ENCODE data around the gene PSMD12. TPM values are rescaled to one million over a fixed set of nuclear protein-coding genes. Genes with fewer than 3 reads are reported as not detected.

Gene PSMD12
- total and polyA plus RNA-seq, 7 experiments from 2014 or later, result 30.4 to 54.4 (median 37.1) TPM

DNA sequence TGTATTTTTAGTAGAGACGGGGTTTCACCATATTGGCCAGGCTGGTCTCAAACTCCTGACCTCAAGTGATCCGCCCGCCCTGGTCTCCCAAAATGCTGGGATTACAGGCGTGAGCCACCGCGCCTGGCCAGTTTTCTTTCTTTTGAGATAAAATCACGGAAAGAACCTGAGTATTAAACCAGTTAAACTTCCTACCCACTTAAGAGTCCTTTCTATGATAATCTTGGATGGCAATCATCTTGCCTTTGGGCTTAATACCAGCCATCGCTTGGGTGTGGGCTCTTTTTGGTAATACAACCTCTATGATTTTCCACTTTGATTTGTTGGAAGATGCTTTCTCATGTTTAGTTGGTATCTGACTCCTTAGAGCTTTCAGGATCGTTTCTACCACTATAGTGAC, 34.7 kb upstream of the PSMD12 start:
- POLR2A ChIA-PET, result interaction anchor here (1.0 to 3.4 kb wide), 8 partner anchors 11 to 74 kb away, joined by 3 to 20 read pairs (median 6); no protein-coding TSS in a partner anchor
- CTCF ChIA-PET, result interaction anchor here (0.6 to 1.4 kb wide), 5 partner anchors 11 to 62 kb away, joined by 3 to 5 read pairs (median 4); no protein-coding TSS in a partner anchor
- intact Hi-C loops (cut with micrococcal nuclease), result loop anchor here in 1 of 2 donors (1.0 kb wide), 1 partner anchor 11 kb away; no protein-coding TSS in a partner anchor
- Mint-ChIP-seq H3K9me3 (peaks cover 0 to 2% (median 0%) of the 10 kb centered on the region in 11 donors), H3K4me3 (peak overlapping the region; percentile 23 to 88 (median 76)), H3K27me3 (no peaks in the 10 kb centered on the region), H3K27ac (peak overlapping the region; percentile 64 to 100 (median 99)), H3K4me1 (peaks cover 39 to 86% (median 73%) of the 10 kb centered on the region in 7 donors), H3K36me3 (peaks cover 0 to 22% (median 13%) of the 10 kb centered on the region in 5 donors)
- peak overlapping the region; percentile 83 for H3K27ac ChIP-seq (ENCODE audit: low read depth, low read length)
- peaks cover 9 to 69% of the 10 kb centered on the region in 2 donors for H3K4me1 ChIP-seq (ENCODE audit: control insufficient read depth in 2 of 2, insufficient read depth in 2 of 2, low read length in 2 of 2)
- H3K4me3 ChIP-seq (ENCODE audit: low read length), result no peak overlapping the region
- ATAC-seq (no peak), DNase-seq (no peak)
- H3K36me3 ChIP-seq (ENCODE audit: control insufficient read depth in 2 of 3, insufficient read depth in 3 of 3, low read length in 3 of 3), result no peaks in the 10 kb centered on the region
- H3K9me3 ChIP-seq (ENCODE audit: control insufficient read depth in 2 of 3, low read length in 3 of 3), result no peaks in the 10 kb centered on the region
- no peaks in the 10 kb centered on the region for H3K27me3 ChIP-seq (ENCODE audit: control insufficient read depth in 2 of 2, insufficient read depth in 2 of 2, low read length in 2 of 2)

DNA sequence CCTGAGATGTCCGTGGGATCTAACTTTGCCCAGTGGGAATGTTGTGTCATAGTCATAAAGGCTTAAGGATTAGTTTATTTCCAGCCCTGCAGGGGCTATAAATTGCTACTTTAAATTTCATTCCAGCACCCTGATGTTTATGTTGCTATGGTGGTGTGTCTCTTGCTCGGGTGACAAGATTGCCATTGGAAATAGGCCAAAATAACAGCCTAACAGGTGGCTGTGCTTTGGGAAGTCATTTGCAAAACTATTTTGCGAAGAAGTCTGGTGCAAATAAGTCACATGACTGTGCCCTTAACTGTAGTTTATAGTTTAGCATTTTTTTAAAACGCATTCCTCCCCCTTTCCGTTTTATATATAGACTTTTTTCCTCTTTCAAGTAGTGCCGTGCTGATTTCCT, 33.8 kb upstream of the PSMD12 start:
- Histone ChIP-seq H3K4me3 (ENCODE audit: low read length) (peak overlapping the region; percentile 32), H3K4me1 (ENCODE audit: control insufficient read depth in 2 of 2, insufficient read depth in 2 of 2, low read length in 2 of 2) (peaks cover 9 to 77% of the 10 kb centered on the region in 2 donors), H3K27me3 (ENCODE audit: control insufficient read depth in 2 of 2, insufficient read depth in 2 of 2, low read length in 2 of 2) (no peaks in the 10 kb centered on the region), H3K9me3 (ENCODE audit: control insufficient read depth in 2 of 3, low read length in 3 of 3) (no peaks in the 10 kb centered on the region), H3K27ac (ENCODE audit: low read depth, low read length) (peak overlapping the region; percentile 83), H3K36me3 (ENCODE audit: control insufficient read depth in 2 of 3, insufficient read depth in 3 of 3, low read length in 3 of 3) (no peaks in the 10 kb centered on the region)
- ATAC-seq (peak; percentile 62), DNase-seq (peak in 6 of 9 donors; percentile 64 to 80 (median 76))
- Mint-ChIP-seq H3K4me3 (peak overlapping the region; percentile 66 to 93 (median 83)), H3K27ac (peak overlapping the region; percentile 82 to 100 (median 99)), H3K36me3 (peaks cover 0 to 21% (median 9%) of the 10 kb centered on the region in 5 donors), H3K27me3 (no peaks in the 10 kb centered on the region), H3K4me1 (peaks cover 32 to 88% (median 77%) of the 10 kb centered on the region in 7 donors), H3K9me3 (peaks cover 0 to 2% (median 0%) of the 10 kb centered on the region in 11 donors)
- ChIA-PET POLR2A (interaction anchor here (1.0 to 3.4 kb wide), 7 partner anchors 10 to 75 kb away, joined by 4 to 20 read pairs (median 8); no protein-coding TSS in a partner anchor), CTCF (interaction anchor here (0.6 to 1.4 kb wide), 4 partner anchors 10 to 63 kb away, joined by 3 to 5 read pairs (median 4); no protein-coding TSS in a partner anchor)
- intact Hi-C loops (cut with micrococcal nuclease), result loop anchor here in 1 of 2 donors (1.0 kb wide), 5 partner anchors 10 to 75 kb away; no protein-coding TSS in a partner anchor

DNA sequence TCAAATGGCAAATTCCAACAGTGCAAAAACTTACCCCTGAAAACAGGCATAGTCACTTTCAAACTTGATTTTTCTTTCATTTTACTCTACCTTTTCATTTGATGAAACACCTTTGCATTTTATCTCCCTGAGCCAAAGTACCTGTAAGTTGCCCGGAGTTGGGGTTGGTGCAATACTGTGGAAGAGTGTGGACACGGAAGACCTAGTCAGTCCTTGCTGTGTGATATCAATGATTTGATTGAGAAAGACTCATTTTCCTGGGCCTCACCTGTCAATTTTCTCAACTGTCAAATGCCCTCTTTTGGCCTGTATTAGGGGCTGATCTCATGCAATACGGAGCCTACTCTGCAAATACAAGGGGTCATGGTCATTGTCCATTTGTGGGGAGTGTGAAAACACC, 33.3 kb upstream of the PSMD12 start:
- peak overlapping the region; percentile 32 for H3K4me3 ChIP-seq (ENCODE audit: low read length)
- no peak for ATAC-seq
- POLR2A ChIA-PET, result interaction anchor here (1.5 to 2.0 kb wide), 4 partner anchors 11 to 66 kb away, joined by 3 to 19 read pairs (median 13); no protein-coding TSS in a partner anchor

DNA sequence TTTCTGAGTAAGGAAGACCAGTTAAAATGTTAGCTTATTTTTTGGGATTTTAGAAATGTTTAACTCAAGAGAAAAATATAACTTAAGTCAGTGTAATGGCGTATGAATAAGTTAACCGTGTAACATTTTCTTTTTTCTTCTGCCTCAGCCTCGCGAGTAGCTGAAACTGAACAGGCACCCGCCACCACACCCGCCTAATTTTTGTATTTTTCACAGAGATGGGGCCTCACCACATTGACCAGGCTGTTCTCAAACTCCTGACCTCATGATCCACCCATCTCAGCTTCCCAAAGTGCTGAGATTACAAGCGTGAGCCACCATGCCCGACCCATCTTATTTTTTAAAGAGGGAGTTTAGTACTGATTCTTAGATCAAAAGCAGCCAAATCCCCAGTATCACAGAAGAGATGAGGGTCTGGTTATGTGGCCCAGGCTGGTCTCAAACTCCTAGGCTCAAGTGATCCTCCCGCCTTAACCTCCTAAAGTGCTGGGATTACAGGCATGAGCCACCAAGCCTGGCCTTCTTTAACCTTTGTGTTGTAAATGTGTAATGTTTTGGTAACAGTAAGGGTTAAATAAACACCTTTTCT, 27.5 kb upstream of the PSMD12 start:
- no peak overlapping the region for H3K4me3 ChIP-seq (ENCODE audit: low read length)
- no peak for DNase-seq
- ChIA-PET POLR2A (interaction anchor here (1.1 to 1.4 kb wide), 3 partner anchors 8 to 81 kb away, joined by 3 to 4 read pairs (median 3); no protein-coding TSS in a partner anchor), CTCF (interaction anchor here (0.5 to 1.0 kb wide), 4 partner anchors 15 to 38 kb away, joined by 3 to 4 read pairs (median 4); no protein-coding TSS in a partner anchor)
- no peaks in the 10 kb centered on the region for H3K27me3 ChIP-seq (ENCODE audit: control insufficient read depth in 2 of 2, insufficient read depth in 2 of 2, low read length in 2 of 2)
- peaks cover 0 to 4% (median 0%) of the 10 kb centered on the region in 11 donors for H3K9me3 Mint-ChIP-seq
- H3K27me3 Mint-ChIP-seq, result no peaks in the 10 kb centered on the region
- peak overlapping the region in 1 of 10 donors; percentile 87 for H3K4me3 Mint-ChIP-seq
- peaks cover 23 to 51% of the 10 kb centered on the region in 2 donors for H3K4me1 ChIP-seq (ENCODE audit: control insufficient read depth in 2 of 2, insufficient read depth in 2 of 2, low read length in 2 of 2)
- H3K36me3 Mint-ChIP-seq, result peaks cover 0 to 34% (median 18%) of the 10 kb centered on the region in 5 donors
- no peak overlapping the region for H3K27ac ChIP-seq (ENCODE audit: low read depth, low read length)
- H3K4me1 Mint-ChIP-seq, result peaks cover 38 to 88% (median 62%) of the 10 kb centered on the region in 7 donors
- intact Hi-C loops (cut with micrococcal nuclease), result no loop called here
- H3K9me3 ChIP-seq (ENCODE audit: control insufficient read depth in 2 of 3, low read length in 3 of 3), result no peaks in the 10 kb centered on the region
- peak overlapping the region in 8 of 9 donors; percentile 46 to 99 (median 86) for H3K27ac Mint-ChIP-seq
- ATAC-seq, result no peak
- H3K36me3 ChIP-seq (ENCODE audit: control insufficient read depth in 2 of 3, insufficient read depth in 3 of 3, low read length in 3 of 3), result peaks cover 0 to 5% (median 0%) of the 10 kb centered on the region in 3 experiments

More for the DNA sequence above, 33.3 kb upstream of the PSMD12 start:
- no peaks in the 10 kb centered on the region for H3K27me3 ChIP-seq (ENCODE audit: control insufficient read depth in 2 of 2, insufficient read depth in 2 of 2, low read length in 2 of 2)
- Mint-ChIP-seq H3K4me1 (peaks cover 32 to 89% (median 74%) of the 10 kb centered on the region in 7 donors), H3K27ac (peak overlapping the region; percentile 82 to 100 (median 99)), H3K36me3 (peaks cover 0 to 21% (median 9%) of the 10 kb centered on the region in 5 donors), H3K4me3 (peak overlapping the region; percentile 66 to 93 (median 83)), H3K9me3 (peaks cover 0 to 2% (median 0%) of the 10 kb centered on the region in 11 donors), H3K27me3 (no peaks in the 10 kb centered on the region)
- no peaks in the 10 kb centered on the region for H3K9me3 ChIP-seq (ENCODE audit: control insufficient read depth in 2 of 3, low read length in 3 of 3)
- H3K27ac ChIP-seq (ENCODE audit: low read depth, low read length), result peak overlapping the region; percentile 83
- no peaks in the 10 kb centered on the region for H3K36me3 ChIP-seq (ENCODE audit: control insufficient read depth in 2 of 3, insufficient read depth in 3 of 3, low read length in 3 of 3)
- no peak for DNase-seq
- intact Hi-C loops (cut with micrococcal nuclease), result loop anchor here in 1 of 2 donors (1.0 to 2.0 kb wide), 6 partner anchors 9 to 76 kb away; no protein-coding TSS in a partner anchor
- H3K4me1 ChIP-seq (ENCODE audit: control insufficient read depth in 2 of 2, insufficient read depth in 2 of 2, low read length in 2 of 2), result peaks cover 9 to 77% of the 10 kb centered on the region in 2 donors
- CTCF ChIA-PET, result interaction anchor here (1.5 kb wide), 1 partner anchor 12 kb away, joined by 4 read pairs; no protein-coding TSS in a partner anchor

DNA sequence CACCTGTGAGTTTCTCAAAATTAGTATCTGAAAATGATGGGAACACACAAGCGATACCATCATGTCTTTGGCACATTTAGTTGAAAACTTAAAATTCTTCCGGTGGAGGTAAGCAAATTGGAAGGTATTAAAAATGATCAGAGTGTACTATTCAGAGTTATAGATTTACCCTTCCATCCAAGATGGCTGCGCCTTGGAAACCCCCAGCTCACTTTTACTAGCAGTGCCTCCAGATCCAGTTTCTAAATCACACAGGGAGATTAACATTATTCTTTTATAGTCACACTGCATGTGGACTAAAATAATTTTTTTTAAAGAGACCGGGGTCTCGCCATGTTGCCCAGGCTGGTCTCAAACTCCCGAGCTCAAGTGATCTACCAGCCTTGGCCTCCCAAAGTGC, 25.7 kb upstream of the PSMD12 start:
- Histone ChIP-seq H3K9me3 (ENCODE audit: control insufficient read depth in 2 of 3, low read length in 3 of 3) (no peaks in the 10 kb centered on the region), H3K4me3 (ENCODE audit: low read length) (no peak overlapping the region), H3K4me1 (ENCODE audit: control insufficient read depth in 2 of 2, insufficient read depth in 2 of 2, low read length in 2 of 2) (peaks cover 23 to 39% of the 10 kb centered on the region in 2 donors), H3K36me3 (ENCODE audit: control insufficient read depth in 2 of 3, insufficient read depth in 3 of 3, low read length in 3 of 3) (peaks cover 0 to 5% (median 0%) of the 10 kb centered on the region in 3 experiments), H3K27me3 (ENCODE audit: control insufficient read depth in 2 of 2, insufficient read depth in 2 of 2, low read length in 2 of 2) (no peaks in the 10 kb centered on the region), H3K27ac (ENCODE audit: low read depth, low read length) (peak overlapping the region; percentile 76)
- peaks cover 0 to 2% (median 0%) of the 10 kb centered on the region in 11 donors for H3K9me3 Mint-ChIP-seq
- H3K36me3 Mint-ChIP-seq, result peaks cover 0 to 34% (median 15%) of the 10 kb centered on the region in 5 donors
- H3K4me1 Mint-ChIP-seq, result peaks cover 38 to 87% (median 65%) of the 10 kb centered on the region in 7 donors
- DNase-seq (no peak), ATAC-seq (no peak)
- intact Hi-C loops (cut with micrococcal nuclease), result no loop called here
- peak overlapping the region in 9 of 10 donors; percentile 18 to 88 (median 34) for H3K4me3 Mint-ChIP-seq
- ChIA-PET POLR2A (interaction anchor here (0.9 kb wide), 1 partner anchor 49 kb away, joined by 3 read pairs; no protein-coding TSS in a partner anchor), CTCF (no interaction called here)
- peak overlapping the region; percentile 76 to 99 (median 94) for H3K27ac Mint-ChIP-seq
- H3K27me3 Mint-ChIP-seq, result no peaks in the 10 kb centered on the region

All from naive thymus-derived CD4-positive, alpha-beta T cell (primary cell).